ENCODE measurements around the gene ISOC1. TPM values are rescaled to one million over a fixed set of nuclear protein-coding genes. Genes with fewer than 3 reads are reported as not detected.

Gene ISOC1
- total RNA-seq, 1 experiment from 2014 or later: 24.9 TPM

DNA sequence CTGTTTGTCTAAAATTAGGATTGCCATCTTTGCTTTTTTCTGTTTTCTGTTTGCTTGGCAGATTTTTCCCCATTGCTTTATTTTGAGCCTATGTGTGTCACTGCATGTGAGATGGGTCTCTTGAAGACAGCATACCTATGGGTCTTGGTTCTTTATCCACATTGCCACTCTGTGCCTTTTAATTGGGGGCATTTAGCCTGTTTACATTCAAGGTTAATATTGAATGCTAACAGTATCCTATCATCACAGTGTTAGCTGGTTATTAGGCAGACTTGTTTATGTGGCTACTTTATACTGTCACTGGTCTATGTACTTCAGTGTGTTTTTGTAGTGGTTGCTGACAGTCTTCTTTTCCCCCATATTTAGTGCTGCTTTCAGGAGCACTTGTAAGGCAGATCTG lies 67.3 kb downstream of the ISOC1 start:
- H3K27ac Mint-ChIP-seq: no peak overlapping the region
- no peaks in the 10 kb centered on the region; the same call in 1 of the 2 replicates for H3K27me3 Mint-ChIP-seq (ENCODE audit: low read depth)
- no peaks in the 10 kb centered on the region for H3K4me1 Mint-ChIP-seq
- ATAC-seq (no peak), DNase-seq (ENCODE audit: low spot score) (no peak)
- CTCF ChIA-PET: no interaction called here
- no peak overlapping the region for H3K4me3 Mint-ChIP-seq
- H3K9me3 Mint-ChIP-seq: peaks cover 31% of the 10 kb centered on the region
- POLR2A ChIA-PET: no interaction called here
- TF ChIP-seq ESRRA (CRISPR knock-in tag; IDR thresholded peaks at IDR 0.05; ENCODE audit: borderline replicate concordance): no peak
- TF ChIP-seq, protein P1, sequence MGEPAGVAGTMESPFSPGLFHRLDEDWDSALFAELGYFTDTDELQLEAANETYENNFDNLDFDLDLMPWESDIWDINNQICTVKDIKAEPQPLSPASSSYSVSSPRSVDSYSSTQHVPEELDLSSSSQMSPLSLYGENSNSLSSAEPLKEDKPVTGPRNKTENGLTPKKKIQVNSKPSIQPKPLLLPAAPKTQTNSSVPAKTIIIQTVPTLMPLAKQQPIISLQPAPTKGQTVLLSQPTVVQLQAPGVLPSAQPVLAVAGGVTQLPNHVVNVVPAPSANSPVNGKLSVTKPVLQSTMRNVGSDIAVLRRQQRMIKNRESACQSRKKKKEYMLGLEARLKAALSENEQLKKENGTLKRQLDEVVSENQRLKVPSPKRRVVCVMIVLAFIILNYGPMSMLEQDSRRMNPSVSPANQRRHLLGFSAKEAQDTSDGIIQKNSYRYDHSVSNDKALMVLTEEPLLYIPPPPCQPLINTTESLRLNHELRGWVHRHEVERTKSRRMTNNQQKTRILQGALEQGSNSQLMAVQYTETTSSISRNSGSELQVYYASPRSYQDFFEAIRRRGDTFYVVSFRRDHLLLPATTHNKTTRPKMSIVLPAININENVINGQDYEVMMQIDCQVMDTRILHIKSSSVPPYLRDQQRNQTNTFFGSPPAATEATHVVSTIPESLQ (CRISPR knock-in tag; IDR thresholded peaks at IDR 0.05): no peak
- no peak for TF ChIP-seq ZNF121 (CRISPR knock-in tag; IDR thresholded peaks at IDR 0.05)
- TF ChIP-seq, protein P2, sequence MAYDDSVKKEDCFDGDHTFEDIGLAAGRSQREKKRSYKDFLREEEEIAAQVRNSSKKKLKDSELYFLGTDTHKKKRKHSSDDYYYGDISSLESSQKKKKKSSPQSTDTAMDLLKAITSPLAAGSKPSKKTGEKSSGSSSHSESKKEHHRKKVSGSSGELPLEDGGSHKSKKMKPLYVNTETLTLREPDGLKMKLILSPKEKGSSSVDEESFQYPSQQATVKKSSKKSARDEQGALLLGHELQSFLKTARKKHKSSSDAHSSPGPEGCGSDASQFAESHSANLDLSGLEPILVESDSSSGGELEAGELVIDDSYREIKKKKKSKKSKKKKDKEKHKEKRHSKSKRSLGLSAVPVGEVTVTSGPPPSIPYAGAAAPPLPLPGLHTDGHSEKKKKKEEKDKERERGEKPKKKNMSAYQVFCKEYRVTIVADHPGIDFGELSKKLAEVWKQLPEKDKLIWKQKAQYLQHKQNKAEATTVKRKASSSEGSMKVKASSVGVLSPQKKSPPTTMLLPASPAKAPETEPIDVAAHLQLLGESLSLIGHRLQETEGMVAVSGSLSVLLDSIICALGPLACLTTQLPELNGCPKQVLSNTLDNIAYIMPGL (CRISPR knock-in tag; IDR thresholded peaks at IDR 0.05): no peak
- no peak for TF ChIP-seq IRF2 (CRISPR knock-in tag; IDR thresholded peaks at IDR 0.05; ENCODE audit: borderline replicate concordance, low read depth)
- no peak for TF ChIP-seq PRRX2 (CRISPR knock-in tag; IDR thresholded peaks at IDR 0.05)
- no peak for TF ChIP-seq TCF7 (CRISPR knock-in tag; IDR thresholded peaks at IDR 0.05; ENCODE audit: low read depth)
- no peak for TF ChIP-seq ZNF671 (CRISPR knock-in tag; IDR thresholded peaks at IDR 0.05)
- peaks cover 14% of the 10 kb centered on the region for H3K36me3 Mint-ChIP-seq

Small RNA genes lying within 50 kb of the gene (microRNA-seq; reads per million reads assigned to microRNA genes)
- not detected for gene MIR4633 (ENCODE audit: borderline number of aligned reads)

Other genes starting within 250 kb of the ISOC1 start
- 3.6 to 4.0 TPM (median 3.9 TPM) in 3 replicates for gene SLC27A6, start 129.3 kb upstream of the ISOC1 start, total RNA-seq (2021)